Psoas muscle (tissue), 8 donors: ENCODE measurements around the gene RILP. TPM values are rescaled to one million over a fixed set of nuclear protein-coding genes. Genes with fewer than 3 reads are reported as not detected.
"Not testable (repeated sequence)": the region's sequence is repeated elsewhere in the genome, so short reads cannot be mapped to it uniquely, and the experiment has no call there.

ENCODE experiments used
- ATAC-seq, 4 donors: fragments of 200-7000 bp; cut with Tn5 transposase; one replicate each; pipeline ENCODE4 v1.9.1; 2020; ENCODE audit warnings: moderate library complexity in 3 of 4, mild to moderate bottlenecking in 2 of 4
- DNase-seq, 2 donors: peaks; one replicate each; pipeline ENCODE4 v3.0.0-alpha.2; 2020
- H3K27ac ChIP-seq: fragments of 200-600 bp; one replicate; pipeline ENCODE4 v1.8.0; 2022
- H3K27me3 ChIP-seq, 3 donors: fragments of 200-600 bp in 1 of 3; one replicate each; pipeline versions ENCODE4 v1.6.1 to v1.8.0; 2013 to 2022; ENCODE audit warnings: low read length in 2 of 3, mild to moderate bottlenecking in 2 of 3, moderate library complexity in 1 of 3; ENCODE audit not compliant: insufficient read depth in 3 of 3
- H3K36me3 ChIP-seq, 2 donors: fragments of 200-600 bp in 1 of 2; one replicate each; pipeline versions ENCODE4 v1.6.1 to v1.8.0; 2013 to 2022; ENCODE audit warnings: low read depth in 1 of 2, mild to moderate bottlenecking in 1 of 2, moderate library complexity in 1 of 2; ENCODE audit not compliant: insufficient read depth in 1 of 2
- H3K4me1 ChIP-seq: fragments of 200-600 bp; one replicate; pipeline ENCODE4 v1.8.0; 2022
- H3K4me3 ChIP-seq: fragments of 200-600 bp; one replicate; pipeline ENCODE4 v1.8.0; 2022; ENCODE audit warnings: mild to moderate bottlenecking
- H3K9me3 ChIP-seq: fragments of 200-600 bp; one replicate; pipeline ENCODE4 v1.8.0; 2022
- CTCF ChIP-seq: fragments of 200-600 bp; IDR thresholded peaks from one replicate; pipeline ENCODE4 v1.8.0; 2022; ENCODE audit warnings: antibody characterized with exemption
- WGBS, 3 donors: extraction: QIAGEN DNeasy Blood & Tissue Kit; methylation state at CpG; one replicate each; pipeline versions ENCODE4 v1.1.6 to v1.1.7; 2013; 5-methylcytosine and 5-hydroxymethylcytosine counted together
- intact Hi-C, 2 donors: fragments of 100-400 bp; cut with DNase I; formaldehyde crosslinking; loops; one replicate each; pipeline versions ENCODE4 v1.11.0 to v1.14.2; 2022
- polyA plus RNA-seq, 3 donors: library from polyadenylated mRNA; stranded (reverse); fragments of 200-250 nt; gene quantifications; one replicate each; pipeline ENCODE4 v1.2.3, GENCODE V29; 2013
- total RNA-seq, 4 donors: library from RNA; stranded (reverse); fragmentation: NEBNext Ultra II Directional in 2 of 4; extraction: Animal tissue kit (Norgen Biotek cat#: 25700) in 2 of 4; gene quantifications; one replicate each; pipeline versions ENCODE4 v1.2.1 to v1.2.4, GENCODE V29; 2021 to 2023
- donor health status: healthy with polysubstance abuse.
- donor health status: DM: no; HTN: no; CAD: no; lungs with moderate emphysema.
- donor health status: Bipolar disorder and iron deficiency.
- donor health status: healthy.
- donor health status: DM: yes; HTN: yes; CAD: no.
- donor health status: DM: no; HTN: no; CAD: no.
- donor health status: DM: no; HTN: no; CAD: no.
- donor health status: DM: yes; HTN: yes; CAD: no.

RILP gene
- total and polyA plus RNA-seq, 7 donors, result 23.3 to 49.9 (median 29.9) TPM

- no peaks in the 10 kb centered on the region for H3K27me3 ChIP-seq
- 57 to 78% (median 76%) methylated on average over 5 of the region's 5 CpGs for WGBS, 3 donors
- H3K36me3 ChIP-seq, result peaks cover 21 to 52% of the 10 kb centered on the region in 2 donors
- H3K9me3 ChIP-seq, result no peaks in the 10 kb centered on the region
- peaks cover 23% of the 10 kb centered on the region for H3K4me1 ChIP-seq
- peak overlapping the region; percentile 78 for H3K4me3 ChIP-seq
- TF ChIP-seq CTCF, result no peak
- DNase-seq (no peak), ATAC-seq (no peak)
- intact Hi-C loops, result no loop called here
- peak overlapping the region; percentile 88 for H3K27ac ChIP-seq
These were observed 33.8 kb upstream of the RILP start for GRCh38 chr17:1683459-1683858.

DNA sequence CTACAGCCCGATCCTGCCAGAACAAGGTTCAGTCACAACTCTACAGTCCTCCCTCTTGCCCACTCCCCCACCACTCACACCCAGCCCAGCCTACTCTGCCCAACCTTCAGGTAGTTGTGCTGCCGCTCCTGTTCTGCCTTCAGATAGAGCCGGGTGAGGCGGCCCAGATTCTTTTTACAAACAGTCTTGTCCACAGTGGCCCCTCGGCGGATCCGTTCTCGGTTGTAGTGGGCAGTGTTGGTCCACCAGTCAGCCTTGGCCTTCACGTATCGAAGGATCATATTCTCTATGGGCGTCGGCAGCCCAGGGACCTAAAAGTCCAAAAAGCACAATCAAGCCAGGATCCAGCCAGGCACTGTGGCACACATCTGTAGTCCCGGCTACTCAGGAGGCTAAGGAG is 26.7 kb upstream of the RILP start:
- no peaks in the 10 kb centered on the region for H3K9me3 ChIP-seq
- TF ChIP-seq CTCF, result no peak
- H3K27me3 ChIP-seq, result no peaks in the 10 kb centered on the region
- no peak overlapping the region for H3K27ac ChIP-seq
- ATAC-seq (no peak), DNase-seq (peak in 1 of 2 donors; percentile 41)
- intact Hi-C loops, result loop anchor here in 1 of 2 donors (5.0 kb wide), 1 partner anchor 36 kb away; the partner anchor contains the start of gene TLCD2
- peaks cover 34 to 100% of the 10 kb centered on the region in 2 donors for H3K36me3 ChIP-seq
- no peak overlapping the region for H3K4me3 ChIP-seq
- WGBS, 3 donors, result 86 to 93% (median 89%) methylated on average over 13 of the region's 13 CpGs
- no peaks in the 10 kb centered on the region for H3K4me1 ChIP-seq

- WGBS, 3 donors, result 77 to 90% (median 83%) methylated on average over 26 of the region's 26 CpGs
- no peak overlapping the region for H3K4me3 ChIP-seq
- no peak for TF ChIP-seq CTCF
- no peaks in the 10 kb centered on the region for H3K27me3 ChIP-seq
- peaks cover 29 to 98% of the 10 kb centered on the region in 2 donors for H3K36me3 ChIP-seq
- DNase-seq (peak in 1 of 2 donors; percentile 32), ATAC-seq (no peak)
- H3K9me3 ChIP-seq, result no peaks in the 10 kb centered on the region
- no peak overlapping the region for H3K27ac ChIP-seq
- intact Hi-C loops, result no loop called here
- peaks cover 10% of the 10 kb centered on the region for H3K4me1 ChIP-seq
These were observed 23.5 kb upstream of the RILP start for GRCh38 chr17:1673041-1673785.

GRCh38 chr17:1663934-1664333 is 14.3 kb upstream of the RILP start:
- H3K4me3 ChIP-seq, DNase-seq, ATAC-seq, H3K4me1 ChIP-seq, H3K9me3 ChIP-seq, H3K27me3 ChIP-seq: not testable (repeated sequence)
- intact Hi-C loops, result loop anchor here in 1 of 2 donors (10.0 kb wide), 2 partner anchors 361 to 651 kb away; partner anchors contain the start of gene RTN4RL1
- Histone ChIP-seq H3K27ac (peak overlapping the region; percentile 27), H3K36me3 (peaks cover 22 to 99% of the 10 kb centered on the region in 2 donors)
- WGBS, 3 donors, result 83 to 89% (median 88%) methylated on average over 5 of the region's 5 CpGs

DNA sequence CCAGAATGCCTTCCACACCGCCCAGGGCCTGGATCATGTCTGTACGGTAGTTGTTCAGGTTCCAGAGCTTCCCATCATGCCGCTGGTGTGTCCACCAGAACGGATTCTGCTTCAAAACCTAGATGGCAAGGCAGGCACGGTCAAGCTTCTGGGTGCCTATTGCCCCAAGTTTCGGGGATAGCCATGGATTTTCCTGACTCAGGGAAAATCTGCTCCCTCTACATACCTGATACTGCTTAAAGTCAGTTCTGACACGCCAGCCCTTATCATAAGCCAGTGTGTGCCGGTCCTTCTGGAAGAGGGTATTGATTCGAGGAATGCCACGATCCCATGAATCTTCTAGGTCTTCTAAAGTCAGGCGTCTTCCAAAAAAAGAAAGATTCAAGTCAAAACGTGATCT is 11.4 kb upstream of the RILP start:
- Histone ChIP-seq H3K4me1 (no peaks in the 10 kb centered on the region), H3K27me3 (no peaks in the 10 kb centered on the region), H3K36me3 (peaks cover 24 to 100% of the 10 kb centered on the region in 2 donors), H3K9me3 (no peaks in the 10 kb centered on the region), H3K4me3 (no peak overlapping the region), H3K27ac (no peak overlapping the region)
- no peak for ATAC-seq
- whole genome bisulfite sequencing, 3 donors, result 93 to 97% (median 93%) methylated on average over 12 of the region's 12 CpGs
- DNase-seq, result no peak
- intact Hi-C loops, result loop anchor here in 1 of 2 donors (10.0 kb wide), 2 partner anchors 364 to 654 kb away; partner anchors contain the start of gene RTN4RL1
- TF ChIP-seq CTCF, result no peak
